Ishikawa (cell line): Measurements from ENCODE around the gene ADAMTS12.

Experiments used
- CEBPB ChIP-seq: IDR thresholded peaks from 2 replicates; pipeline ENCODE4 v1.6.1; 2012
- EP300 ChIP-seq: IDR thresholded peaks from 2 replicates; pipeline ENCODE4 v1.6.1; 2012; ENCODE audit warnings: borderline replicate concordance
- RAD21 ChIP-seq: IDR thresholded peaks from 2 replicates; pipeline ENCODE4 v1.6.1; 2012; ENCODE audit warnings: low read depth
- TCF12 ChIP-seq: IDR thresholded peaks from 2 replicates; pipeline ENCODE4 v1.6.1; 2012; ENCODE audit warnings: low read depth
- TF ChIP-seq, protein P1 (sequence below): IDR thresholded peaks from 2 replicates; pipeline ENCODE4 v1.6.1; 2012

GRCh38 chr5:33662722-33663427 lies 228.9 kb downstream of the ADAMTS12 start:
- TF ChIP-seq CEBPB, result no peak
- TF ChIP-seq, protein P1, sequence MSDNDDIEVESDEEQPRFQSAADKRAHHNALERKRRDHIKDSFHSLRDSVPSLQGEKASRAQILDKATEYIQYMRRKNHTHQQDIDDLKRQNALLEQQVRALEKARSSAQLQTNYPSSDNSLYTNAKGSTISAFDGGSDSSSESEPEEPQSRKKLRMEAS, result no peak
- TF ChIP-seq EP300, result no peak
- TF ChIP-seq TCF12, result no peak
- no peak for TF ChIP-seq RAD21
